Large intestine (tissue), 3 donors: ENCODE data around the gene MXRA7. TPM values are rescaled to one million over a fixed set of nuclear protein-coding genes. Genes with fewer than 3 reads are reported as not detected.

ENCODE experiments used
- DNase-seq, 2 donors: peaks; one replicate each; pipeline versions ENCODE4 v3.0.0 to v3.0.0-alpha.2; 2013
- H3K27ac ChIP-seq: one replicate; pipeline ENCODE4 v1.5.1; 2013; ENCODE audit warnings: low read length
- H3K27me3 ChIP-seq: 2 replicates; pipeline ENCODE4 v1.6.1; 2013; ENCODE audit warnings: low read length; ENCODE audit not compliant: control insufficient read depth, insufficient read depth
- H3K36me3 ChIP-seq: 2 replicates; pipeline ENCODE4 v1.6.1; 2013; ENCODE audit warnings: low read length; ENCODE audit not compliant: control insufficient read depth, insufficient read depth
- H3K4me1 ChIP-seq: one replicate; pipeline ENCODE4 v1.6.1; 2013; ENCODE audit warnings: low read length; ENCODE audit not compliant: control insufficient read depth, insufficient read depth
- H3K4me3 ChIP-seq: one replicate; pipeline ENCODE4 v1.5.1; 2013; ENCODE audit warnings: low read length
- H3K9me3 ChIP-seq: one replicate; pipeline ENCODE4 v1.6.1; 2013; ENCODE audit warnings: mild to moderate bottlenecking, low read depth, low read length, moderate library complexity; ENCODE audit not compliant: control insufficient read depth
- WGBS: methylation state at CpG from one replicate; pipeline ENCODE4 v1.1.5; 2013; ENCODE audit warnings: low lambda C conversion rate; ENCODE audit not compliant: insufficient coverage; 5-methylcytosine and 5-hydroxymethylcytosine counted together
- polyA plus RNA-seq: library from polyadenylated mRNA; unstranded; fragments of 120-200 nt; gene quantifications from one replicate; pipeline ENCODE4 v1.2.1, GENCODE V29; 2013

Gene MXRA7
- polyA plus RNA-seq, 1 donor: 55.5 TPM

GRCh38 chr17:76635659-76636360, 75.0 kb downstream of the MXRA7 start:
- Histone ChIP-seq H3K27me3 (no peaks in the 10 kb centered on the region), H3K4me1 (peaks cover 51% of the 10 kb centered on the region), H3K36me3 (peaks cover 22% of the 10 kb centered on the region), H3K9me3 (no peaks in the 10 kb centered on the region), H3K4me3 (no peak overlapping the region), H3K27ac (peak overlapping the region; percentile 14)
- no peak for DNase-seq
- 80% methylated on average over 3 of the region's 8 CpGs for WGBS

DNA sequence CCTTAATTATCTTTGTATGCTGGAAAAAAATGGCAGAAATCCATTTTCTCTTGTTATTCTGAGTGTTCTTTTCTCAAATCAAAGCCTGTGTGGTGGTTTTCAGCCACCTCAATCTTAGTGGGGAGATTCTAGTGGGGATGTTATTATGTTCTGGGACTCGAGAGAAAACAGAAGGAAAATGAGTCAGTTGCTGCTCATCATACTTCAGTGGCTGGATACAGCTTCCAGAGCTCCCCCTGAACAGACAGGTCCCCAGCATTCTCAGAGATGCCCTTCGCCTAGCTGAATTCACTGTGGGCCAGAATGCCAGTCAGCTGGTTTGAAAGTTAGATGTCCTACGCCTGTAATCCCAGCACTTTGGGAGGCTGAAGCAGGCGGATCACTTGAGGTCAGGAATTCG, 75.7 kb downstream of the MXRA7 start:
- Histone ChIP-seq H3K27me3 (no peaks in the 10 kb centered on the region), H3K9me3 (no peaks in the 10 kb centered on the region), H3K27ac (peak overlapping the region; percentile 68), H3K36me3 (peaks cover 22% of the 10 kb centered on the region), H3K4me1 (peaks cover 57% of the 10 kb centered on the region), H3K4me3 (no peak overlapping the region)
- no CpG with 5 or more reads among the region's 5 CpGs for WGBS
- DNase-seq: no peak

DNA sequence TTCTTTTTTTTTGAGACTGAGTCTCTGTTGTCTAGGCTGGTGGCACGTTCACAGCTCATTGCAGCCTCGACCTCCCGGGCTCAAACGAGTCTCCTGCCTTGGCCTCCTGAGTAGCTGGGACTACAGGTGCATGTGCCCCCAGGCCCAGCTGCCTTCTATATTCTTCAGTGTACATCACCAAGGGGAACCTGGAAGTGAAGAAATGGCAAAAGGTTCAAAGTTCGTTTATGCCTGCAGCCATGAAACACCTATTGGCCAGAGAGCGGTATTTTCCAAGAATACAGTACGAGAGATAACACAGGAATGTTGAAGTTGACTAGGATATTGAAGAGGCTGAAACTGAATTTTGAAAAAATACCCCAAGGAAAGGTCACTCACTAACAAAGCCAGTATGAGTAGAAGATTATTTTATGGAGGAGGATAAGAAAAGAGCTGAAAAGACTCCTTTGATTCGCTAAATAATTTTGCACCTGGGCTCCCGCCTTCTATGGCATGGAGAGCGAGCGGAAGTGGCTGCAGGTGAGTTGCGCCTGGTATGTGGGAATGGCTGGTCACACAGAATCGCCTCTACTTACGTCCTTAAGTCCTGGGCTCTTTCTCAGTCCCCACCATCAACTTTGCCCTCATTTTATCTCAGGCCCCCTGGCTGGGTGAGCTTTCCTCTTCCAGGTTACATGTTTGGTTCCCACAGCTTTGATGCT, 77.0 kb downstream of the MXRA7 start:
- Histone ChIP-seq H3K27ac (peak overlapping the region; percentile 96), H3K27me3 (no peaks in the 10 kb centered on the region), H3K9me3 (no peaks in the 10 kb centered on the region), H3K4me1 (peaks cover 53% of the 10 kb centered on the region), H3K36me3 (peaks cover 29% of the 10 kb centered on the region), H3K4me3 (peak overlapping the region; percentile 14)
- peak; percentile 87 to 93 for DNase-seq
- WGBS: no CpG with 5 or more reads among the region's 14 CpGs

- Histone ChIP-seq H3K4me3 (no peak overlapping the region), H3K9me3 (no peaks in the 10 kb centered on the region), H3K27me3 (no peaks in the 10 kb centered on the region), H3K4me1 (peaks cover 47% of the 10 kb centered on the region), H3K36me3 (peaks cover 42% of the 10 kb centered on the region), H3K27ac (peak overlapping the region; percentile 67)
- peak in 1 of 2 donors; percentile 82 for DNase-seq
- 67% methylated on average over 1 of the region's 10 CpGs for WGBS
These were observed 78.8 kb downstream of the MXRA7 start for GRCh38 chr17:76631821-76632565.

- no peaks in the 10 kb centered on the region for H3K9me3 ChIP-seq
- no CpG with 5 or more reads among the region's 6 CpGs for WGBS
- no peak overlapping the region for H3K4me3 ChIP-seq
- peaks cover 46% of the 10 kb centered on the region for H3K36me3 ChIP-seq
- H3K27me3 ChIP-seq: no peaks in the 10 kb centered on the region
- peak in 1 of 2 donors; percentile 69 for DNase-seq
- peak overlapping the region; percentile 58 for H3K27ac ChIP-seq
- peaks cover 40% of the 10 kb centered on the region for H3K4me1 ChIP-seq
These were observed 80.6 kb downstream of the MXRA7 start for GRCh38 chr17:76630151-76630550.

Other genes with a start within 250 kb of the MXRA7 start
- gene AANAT, start 243.4 kb downstream of the MXRA7 start, polyA plus RNA-seq: 0.13 TPM
- gene RHBDF2, start 209.5 kb downstream of the MXRA7 start, polyA plus RNA-seq: 35.2 TPM
- gene CYGB, start 173.3 kb downstream of the MXRA7 start, polyA plus RNA-seq: 14.1 TPM
- 4.7 TPM for gene PRCD, start 170.9 kb downstream of the MXRA7 start, polyA plus RNA-seq
- 3.9 TPM for gene ST6GALNAC2, start 125.1 kb downstream of the MXRA7 start, polyA plus RNA-seq
- 141 TPM for gene ST6GALNAC1, start 67.2 kb downstream of the MXRA7 start, polyA plus RNA-seq
- gene JMJD6, start 15.6 kb upstream of the MXRA7 start, polyA plus RNA-seq: 32.7 TPM
- gene METTL23, start 15.9 kb upstream of the MXRA7 start, polyA plus RNA-seq: 38.8 TPM
- 258 TPM for gene SRSF2, start 26.4 kb upstream of the MXRA7 start, polyA plus RNA-seq
- 28.8 TPM for gene MFSD11, start 27.2 kb upstream of the MXRA7 start, polyA plus RNA-seq
- gene MGAT5B, start 157.4 kb upstream of the MXRA7 start, polyA plus RNA-seq: 1.4 TPM